ENCODE results near the gene ST6GALNAC3. TPM values are rescaled to one million over a fixed set of nuclear protein-coding genes. Genes with fewer than 3 reads are reported as not detected.

Gene ST6GALNAC3
- total RNA-seq, 1 experiment from 2014 or later: 2.2 TPM

- Histone ChIP-seq H3K9me3 (ENCODE audit: control insufficient read depth in 1 of 2, insufficient read depth in 1 of 2, low read depth in 1 of 2, low read length in 2 of 2) (no peaks in the 10 kb centered on the region), H3K9me2 (ENCODE audit: insufficient read depth) (no peaks in the 10 kb centered on the region), H3K4me3 (replicated peaks in 1 of 2; ENCODE audit: low read depth in 1 of 2, low read length in 2 of 2) (no peak overlapping the region), H3K36me3 (ENCODE audit: control insufficient read depth in 1 of 2, insufficient read depth in 2 of 2, low read length in 2 of 2) (no peaks in the 10 kb centered on the region), H3K27ac (ENCODE audit: low read depth, low read length) (no peak overlapping the region), H3K4me1 (ENCODE audit: control insufficient read depth in 1 of 2, insufficient read depth in 2 of 2, low read length in 2 of 2) (peaks cover 0 to 6% of the 10 kb centered on the region in 2 experiments; a peak in 1 of 4 replicates), H3K79me2 (ENCODE audit: insufficient read depth, low read length) (no peaks in the 10 kb centered on the region), H2AFZ (ENCODE audit: low read depth, low read length, poor library complexity, severe bottlenecking) (no peak overlapping the region), H4K20me1 (ENCODE audit: insufficient read depth) (no peaks in the 10 kb centered on the region), H3K27me3 (ENCODE audit: insufficient read depth, low read length) (no peaks in the 10 kb centered on the region), H3K4me2 (ENCODE audit: low read length) (no peak overlapping the region), H3K9ac (ENCODE audit: low read length) (no peak overlapping the region)
- ChIA-PET POLR2A (no interaction called here), RAD21 (ENCODE audit: low non-redundant PET in 1 of 2, low total read pairs in 2 of 2, uncharacterized antibody in 2 of 2, unreplicated experiment in 2 of 2) (no interaction called here), CTCF (no interaction called here)
- DNase-seq (ENCODE audit: low read depth, low spot score): no peak
- no peak for TF ChIP-seq CTCF (IDR thresholded peaks at IDR 0.05 in 2 of 3, conservative IDR thresholded peaks at IDR 0.05 in 1 of 3; ENCODE audit: borderline replicate concordance in 1 of 3, insufficient read depth in 1 of 3, low read depth in 2 of 3, low read length in 2 of 3)
- no peak for TF ChIP-seq CEBPB (IDR thresholded peaks at IDR 0.05; ENCODE audit: low read depth)
- no peak for TF ChIP-seq EZH2 (IDR thresholded peaks at IDR 0.05)
- no peak for TF ChIP-seq YY1 (IDR thresholded peaks at IDR 0.05; ENCODE audit: extremely low read depth, insufficient replicate concordance, low read depth, low read length)
- no peak for TF ChIP-seq JUND (IDR thresholded peaks at IDR 0.05)
- TF ChIP-seq POLR2AphosphoS5 (IDR thresholded peaks at IDR 0.05; ENCODE audit: low read depth, low read length): no peak
- TF ChIP-seq, protein P1, sequence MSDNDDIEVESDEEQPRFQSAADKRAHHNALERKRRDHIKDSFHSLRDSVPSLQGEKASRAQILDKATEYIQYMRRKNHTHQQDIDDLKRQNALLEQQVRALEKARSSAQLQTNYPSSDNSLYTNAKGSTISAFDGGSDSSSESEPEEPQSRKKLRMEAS (IDR thresholded peaks at IDR 0.05): no peak
- TF ChIP-seq TCF7L2 (IDR thresholded peaks at IDR 0.05; ENCODE audit: borderline replicate concordance, extremely low read depth, insufficient read depth, insufficient read length): no peak
- TF ChIP-seq, protein P2, sequence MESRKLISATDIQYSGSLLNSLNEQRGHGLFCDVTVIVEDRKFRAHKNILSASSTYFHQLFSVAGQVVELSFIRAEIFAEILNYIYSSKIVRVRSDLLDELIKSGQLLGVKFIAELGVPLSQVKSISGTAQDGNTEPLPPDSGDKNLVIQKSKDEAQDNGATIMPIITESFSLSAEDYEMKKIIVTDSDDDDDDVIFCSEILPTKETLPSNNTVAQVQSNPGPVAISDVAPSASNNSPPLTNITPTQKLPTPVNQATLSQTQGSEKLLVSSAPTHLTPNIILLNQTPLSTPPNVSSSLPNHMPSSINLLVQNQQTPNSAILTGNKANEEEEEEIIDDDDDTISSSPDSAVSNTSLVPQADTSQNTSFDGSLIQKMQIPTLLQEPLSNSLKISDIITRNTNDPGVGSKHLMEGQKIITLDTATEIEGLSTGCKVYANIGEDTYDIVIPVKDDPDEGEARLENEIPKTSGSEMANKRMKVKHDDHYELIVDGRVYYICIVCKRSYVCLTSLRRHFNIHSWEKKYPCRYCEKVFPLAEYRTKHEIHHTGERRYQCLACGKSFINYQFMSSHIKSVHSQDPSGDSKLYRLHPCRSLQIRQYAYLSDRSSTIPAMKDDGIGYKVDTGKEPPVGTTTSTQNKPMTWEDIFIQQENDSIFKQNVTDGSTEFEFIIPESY (IDR thresholded peaks at IDR 0.05; ENCODE audit: extremely low read depth, insufficient replicate concordance, low read length): no peak
- TF ChIP-seq ZNF274 (IDR thresholded peaks at IDR 0.05; ENCODE audit: low read depth, low read length): no peak
- no peak for TF ChIP-seq SRF (IDR thresholded peaks at IDR 0.05; ENCODE audit: low read depth)
- no peak for TF ChIP-seq ATF3 (IDR thresholded peaks at IDR 0.05)
- TF ChIP-seq ELF1 (IDR thresholded peaks at IDR 0.05; ENCODE audit: borderline replicate concordance, low read depth): no peak
- ATAC-seq: no peak
- no TSS peak for BruUV-seq (replicated peaks)
- intact Hi-C loops (cut with micrococcal nuclease): no loop called here
Measured at GRCh38 chr1:76186554-76187170, 112.1 kb downstream of the ST6GALNAC3 start.

All from HCT116 (cell line).